HG03095 (cell line): ENCODE data around the gene PLPPR5.

Experiments
- ATAC-seq: cut with Tn5 transposase; IDR thresholded peaks from one replicate; pipeline ENCODE4 v1.9.1; 2021; ENCODE audit warnings: moderate library complexity; ENCODE audit not compliant: unreplicated experiment

PLPPR5 gene

DNA sequence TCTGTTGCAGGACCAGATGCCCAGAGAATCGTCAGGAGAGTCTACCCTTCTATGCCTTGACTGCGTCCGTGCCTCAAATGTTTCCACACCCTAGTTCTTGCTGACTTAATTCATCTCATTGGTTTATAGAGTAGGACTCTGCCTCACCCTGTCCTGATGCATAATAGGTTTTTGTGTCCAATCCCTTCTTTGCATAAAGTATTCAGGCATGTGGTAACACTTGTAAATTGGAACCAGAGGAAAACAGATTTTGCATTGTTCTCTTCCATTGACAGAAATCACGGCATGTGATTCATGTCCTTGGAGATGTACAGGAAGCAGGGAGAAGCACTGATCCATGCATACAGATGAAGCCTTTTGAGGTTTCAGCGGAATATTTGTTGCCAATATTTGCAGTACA lies 29.5 kb downstream of the PLPPR5 start:
- no peak for ATAC-seq

DNA sequence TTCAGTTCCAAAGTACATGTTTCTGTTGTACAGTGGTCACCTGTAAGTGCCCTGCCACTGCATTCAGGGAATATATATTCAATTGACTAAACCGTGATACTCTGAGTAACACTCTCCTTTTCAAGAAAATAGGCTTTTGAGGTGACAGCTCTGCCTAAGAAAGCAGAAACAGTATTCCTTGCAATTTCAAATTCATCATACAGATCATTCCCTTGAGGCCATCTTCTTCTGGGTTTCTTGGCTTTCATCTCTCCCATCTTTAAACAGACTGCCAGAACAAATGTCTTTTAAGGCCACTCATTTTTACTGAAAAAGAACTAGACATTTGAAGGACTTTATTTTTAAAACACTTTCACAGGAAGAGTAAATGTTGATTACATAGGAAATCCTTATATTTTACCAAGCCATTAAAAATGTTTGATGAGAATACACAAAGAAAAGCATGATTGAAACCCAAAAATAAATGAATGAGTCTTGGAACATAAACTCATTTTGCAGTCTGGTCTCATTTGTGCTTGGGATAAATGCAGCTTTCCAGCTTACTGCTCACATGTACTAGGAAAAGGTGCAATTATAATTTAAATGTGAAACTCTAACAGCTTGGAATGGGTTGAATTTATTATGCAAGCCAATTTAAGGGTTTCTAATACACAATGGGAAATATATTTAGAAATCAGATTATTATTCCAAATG lies 34.7 kb downstream of the PLPPR5 start:
- no peak for ATAC-seq

DNA sequence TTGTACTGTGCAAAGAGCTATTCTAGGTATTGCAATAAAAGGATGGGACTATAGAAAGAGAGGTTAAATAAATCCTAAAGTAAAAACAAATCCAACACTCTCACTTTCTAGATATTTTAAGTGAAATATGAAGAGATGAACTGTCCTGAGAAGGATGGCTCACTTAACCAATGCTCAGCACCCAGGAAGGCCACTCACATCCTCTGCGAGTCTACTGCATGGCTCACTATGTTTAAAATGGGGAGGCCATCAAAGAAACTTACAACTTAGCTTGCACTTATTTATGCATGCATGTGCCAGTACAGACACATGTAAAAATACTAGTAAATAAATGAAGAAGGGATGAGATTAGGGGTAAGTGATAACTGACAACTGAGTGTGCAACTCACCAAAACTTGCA lies 37.5 kb downstream of the PLPPR5 start:
- no peak for ATAC-seq

DNA sequence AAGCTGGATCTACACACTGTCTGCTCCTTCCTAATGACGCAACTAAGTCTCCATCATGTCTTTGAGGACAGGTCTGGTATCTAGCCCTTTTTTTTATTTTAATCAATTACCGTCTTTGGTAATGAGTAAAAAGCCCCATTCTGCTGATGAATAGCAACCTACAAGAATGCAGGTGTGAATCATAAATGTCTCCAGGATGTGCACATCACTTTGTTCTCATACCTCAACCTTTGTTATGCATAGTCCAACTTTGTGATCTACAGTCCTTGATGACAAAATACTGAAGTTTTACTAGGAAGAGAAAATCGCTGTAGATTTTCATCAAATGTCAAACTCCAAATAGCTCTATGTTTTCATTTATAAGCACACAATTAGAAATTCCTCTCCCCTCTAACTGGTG lies 39.3 kb downstream of the PLPPR5 start:
- no peak for ATAC-seq

DNA sequence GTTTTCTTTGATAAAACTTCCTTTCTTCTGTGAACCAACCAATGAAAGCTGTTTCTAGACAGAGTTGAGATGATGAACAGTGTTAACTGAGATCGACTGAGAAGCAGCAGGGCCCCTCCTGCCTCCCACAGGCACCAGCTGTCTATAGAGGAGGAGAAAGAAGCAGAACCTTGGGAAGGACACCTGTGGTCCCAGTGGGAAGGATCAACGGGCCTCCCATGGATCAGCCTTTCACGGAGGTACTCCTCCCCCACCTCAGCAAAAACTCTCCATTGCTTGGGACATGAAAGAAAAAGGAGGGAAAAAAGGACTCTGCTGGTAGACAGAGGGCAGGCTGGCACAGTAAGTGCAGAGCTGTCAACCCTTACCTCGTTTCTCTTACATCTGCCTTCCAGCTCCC lies 40.5 kb downstream of the PLPPR5 start:
- ATAC-seq, result no peak

DNA sequence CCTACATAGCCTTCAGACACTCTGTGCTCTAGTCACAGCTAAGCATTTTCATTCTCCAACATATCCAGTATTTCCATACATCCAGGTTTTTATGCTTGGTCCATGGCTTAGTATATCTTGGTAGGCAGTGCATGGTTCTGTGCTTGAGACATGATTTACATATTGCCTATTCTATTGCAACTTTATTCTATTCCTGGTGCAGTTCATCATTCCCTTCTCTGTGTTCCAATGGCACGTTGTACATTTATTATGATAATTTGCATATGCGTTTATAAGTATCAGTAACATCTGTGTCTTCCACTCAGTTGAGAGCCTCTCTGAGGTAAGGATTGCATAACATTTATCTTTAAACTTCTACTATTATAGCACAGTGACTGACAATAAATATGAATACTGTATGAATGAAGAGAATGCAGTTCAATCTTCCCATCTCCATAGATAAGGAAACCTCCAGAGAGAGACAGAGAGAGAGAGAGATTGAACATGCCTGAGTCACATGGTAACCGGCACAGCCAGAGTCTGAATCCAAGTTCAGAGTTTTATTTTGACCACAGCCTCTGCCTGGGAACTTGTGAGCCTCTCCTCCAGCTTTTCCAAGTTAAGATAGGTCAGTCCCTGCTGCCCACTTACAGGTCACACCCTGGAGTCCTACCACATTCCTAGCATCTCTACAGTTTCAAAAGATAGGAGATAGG lies 41.5 kb downstream of the PLPPR5 start:
- ATAC-seq, result no peak

DNA sequence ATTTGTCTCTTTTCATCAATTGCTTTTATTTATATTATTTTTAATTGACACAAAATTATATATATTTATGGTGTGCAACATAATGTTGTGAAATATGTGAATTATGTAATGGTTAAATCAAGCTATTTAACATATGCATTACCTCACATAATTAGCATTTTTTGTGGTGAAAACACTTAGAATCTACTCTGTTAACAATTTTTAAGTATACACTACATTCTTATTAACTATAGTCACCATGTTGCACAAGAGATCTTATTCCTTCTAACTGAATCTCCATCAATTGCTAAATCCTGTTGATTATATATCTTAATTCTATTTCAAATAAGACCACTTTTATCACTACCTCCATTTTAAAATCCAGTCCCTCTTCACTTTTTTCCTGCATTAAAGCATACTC lies 42.5 kb downstream of the PLPPR5 start:
- no peak for ATAC-seq

DNA sequence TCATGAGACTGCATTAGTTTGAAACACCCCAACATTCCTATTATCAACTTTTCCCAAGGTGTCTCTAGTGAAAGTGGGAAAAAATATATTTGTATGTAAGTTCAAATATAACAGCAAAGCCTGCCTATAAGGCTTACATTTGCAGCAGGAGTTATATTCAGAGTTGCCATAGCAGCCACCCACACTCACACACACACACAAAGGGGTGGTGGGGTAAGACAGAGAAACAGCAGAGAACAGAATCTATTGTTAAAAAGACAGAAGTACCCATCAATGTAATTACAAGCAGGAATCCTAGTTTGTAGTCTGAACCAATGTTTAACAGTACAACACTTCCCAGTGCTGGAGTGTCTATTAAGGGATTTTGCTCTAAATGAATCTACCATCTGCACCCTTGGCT lies 55.0 kb downstream of the PLPPR5 start:
- ATAC-seq, result no peak

DNA sequence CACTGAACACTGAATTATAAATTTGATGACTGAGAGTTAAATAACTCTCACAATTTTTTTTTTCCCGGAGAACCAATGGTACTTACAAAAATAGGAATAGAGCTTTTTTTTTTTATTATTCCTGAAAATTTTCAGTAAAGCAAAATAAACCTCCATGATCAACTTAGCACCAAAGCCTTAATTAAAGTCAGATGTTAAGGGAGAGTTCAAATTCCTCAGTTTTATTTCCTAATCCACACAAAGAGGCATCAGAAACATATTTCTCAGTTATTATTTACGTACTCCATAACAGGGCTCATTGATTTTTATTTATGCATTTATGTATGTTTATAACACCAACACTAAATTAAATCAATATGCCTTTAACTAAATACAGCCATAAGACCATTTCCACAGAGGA lies 55.5 kb downstream of the PLPPR5 start:
- ATAC-seq, result no peak

DNA sequence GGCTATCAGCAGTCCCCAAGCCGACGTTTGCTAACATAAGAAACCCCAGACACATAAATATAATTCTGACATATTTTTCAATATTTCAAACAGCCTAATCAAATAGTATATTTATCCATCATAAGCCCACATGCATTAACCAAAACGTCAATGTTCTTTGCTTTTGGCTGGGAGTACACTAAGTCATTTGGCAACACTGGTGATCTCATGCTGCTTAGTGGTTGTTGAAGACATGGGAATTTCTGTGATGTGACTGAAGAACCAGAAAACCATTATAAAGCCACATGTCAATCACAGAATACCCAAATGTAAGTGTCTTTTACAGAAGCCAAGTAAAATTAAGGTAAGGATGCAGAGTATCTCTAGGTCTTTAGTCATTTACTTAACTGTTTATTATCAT lies 57.6 kb downstream of the PLPPR5 start:
- ATAC-seq, result no peak

DNA sequence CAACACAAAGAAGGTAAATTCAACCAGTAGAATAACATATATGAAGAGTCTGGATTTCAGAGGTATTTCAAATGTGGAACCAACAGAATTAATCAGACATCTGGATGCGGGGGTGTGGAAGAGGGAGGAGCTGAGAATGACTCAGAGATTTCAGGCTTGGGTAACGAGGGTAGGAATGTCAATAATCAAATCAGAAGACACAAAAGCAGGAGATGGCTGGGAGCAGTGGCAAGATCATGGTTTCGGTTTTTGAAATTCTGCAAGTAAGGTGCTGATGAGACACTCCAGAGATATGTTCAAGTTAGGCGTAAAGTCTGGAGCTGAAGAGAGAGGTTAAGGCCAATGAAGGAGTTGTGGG lies 64.0 kb downstream of the PLPPR5 start:
- ATAC-seq, result no peak

DNA sequence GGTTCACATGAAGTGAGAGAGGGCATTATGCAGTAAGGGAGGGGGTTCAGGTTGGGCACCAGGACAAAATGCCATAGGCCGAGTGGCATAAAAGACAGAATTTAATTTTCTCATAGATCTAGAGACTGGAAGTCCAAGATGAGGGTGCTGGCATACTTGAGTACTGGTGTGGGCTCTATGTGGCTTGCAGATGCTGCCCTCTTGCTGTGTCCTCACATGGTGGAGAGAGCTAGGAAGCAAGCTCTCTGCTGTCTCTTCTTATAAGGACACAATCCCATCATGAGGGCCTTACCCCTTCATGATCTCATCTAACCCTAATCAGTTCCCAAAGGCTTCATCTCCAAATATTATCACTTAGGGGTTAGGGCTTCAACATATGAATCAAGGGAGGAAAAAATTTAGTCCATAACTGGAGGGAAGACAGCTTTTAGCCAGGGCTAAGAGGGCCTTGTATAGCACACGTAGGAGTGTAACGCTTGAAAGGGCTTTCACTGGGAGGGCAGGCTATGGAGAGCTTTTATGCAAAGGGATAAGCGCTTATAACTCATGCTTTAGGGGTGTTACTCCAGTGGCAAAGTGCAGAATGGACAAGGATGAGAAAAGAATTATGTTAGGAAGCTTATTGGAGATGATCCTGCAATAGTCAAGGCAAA lies 64.5 kb downstream of the PLPPR5 start:
- ATAC-seq, result no peak

DNA sequence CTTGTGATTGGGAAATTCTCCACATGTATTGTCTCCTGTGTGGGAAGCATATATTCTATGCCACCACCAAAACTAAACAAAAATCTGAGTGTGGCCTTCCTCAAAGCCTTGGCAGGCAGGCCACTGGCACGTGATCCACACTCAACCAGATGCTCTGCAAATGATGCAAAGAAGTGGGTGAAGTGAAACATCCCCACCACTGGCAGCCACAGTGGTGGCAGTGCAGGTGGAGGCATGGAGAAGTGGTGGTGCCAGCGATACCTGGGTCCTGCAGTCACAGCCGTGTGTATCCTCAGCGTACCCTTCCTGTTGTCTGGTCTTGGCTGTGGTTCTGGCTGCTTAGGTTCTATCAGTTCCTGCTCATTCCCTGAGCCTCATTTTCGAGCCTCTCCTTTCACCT lies 65.2 kb downstream of the PLPPR5 start:
- no peak for ATAC-seq

DNA sequence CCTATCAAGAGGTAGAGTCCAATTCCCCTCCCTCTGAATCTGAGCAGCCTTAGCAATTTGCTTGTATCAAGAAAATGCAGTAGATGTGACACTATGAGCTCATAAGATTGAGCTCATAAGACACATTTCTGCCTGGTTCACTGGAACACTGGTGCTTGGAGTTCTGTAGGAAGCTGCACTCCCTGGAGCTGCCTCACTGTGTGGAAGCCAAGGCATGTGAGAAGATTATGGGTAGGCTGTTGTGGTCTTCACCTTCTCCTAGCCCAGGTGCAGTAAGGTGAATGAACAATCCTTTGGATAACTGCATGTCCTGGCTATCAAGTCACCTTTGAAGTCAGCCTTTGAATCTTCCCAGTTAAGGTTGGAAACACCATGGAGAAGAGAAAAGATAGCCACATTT lies 67.3 kb downstream of the PLPPR5 start:
- no peak for ATAC-seq

DNA sequence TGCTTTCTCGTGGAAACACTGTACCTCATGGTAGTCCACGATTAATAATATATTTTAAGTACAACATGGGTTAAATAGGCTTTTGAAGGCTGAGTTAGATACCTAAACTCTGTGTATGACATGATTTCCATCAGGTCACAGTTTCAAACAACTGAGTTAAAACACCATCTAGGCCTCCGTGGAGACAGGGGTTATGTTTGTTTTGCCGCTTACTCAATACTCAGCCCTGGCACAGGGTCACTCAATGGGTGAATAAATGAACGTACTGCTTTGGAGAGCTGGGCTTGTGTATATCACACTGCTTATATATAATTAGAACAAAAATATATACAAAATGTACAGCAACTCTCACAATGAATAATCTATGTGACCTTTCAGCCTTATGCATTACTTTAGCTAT lies 72.5 kb downstream of the PLPPR5 start:
- ATAC-seq, result no peak

DNA sequence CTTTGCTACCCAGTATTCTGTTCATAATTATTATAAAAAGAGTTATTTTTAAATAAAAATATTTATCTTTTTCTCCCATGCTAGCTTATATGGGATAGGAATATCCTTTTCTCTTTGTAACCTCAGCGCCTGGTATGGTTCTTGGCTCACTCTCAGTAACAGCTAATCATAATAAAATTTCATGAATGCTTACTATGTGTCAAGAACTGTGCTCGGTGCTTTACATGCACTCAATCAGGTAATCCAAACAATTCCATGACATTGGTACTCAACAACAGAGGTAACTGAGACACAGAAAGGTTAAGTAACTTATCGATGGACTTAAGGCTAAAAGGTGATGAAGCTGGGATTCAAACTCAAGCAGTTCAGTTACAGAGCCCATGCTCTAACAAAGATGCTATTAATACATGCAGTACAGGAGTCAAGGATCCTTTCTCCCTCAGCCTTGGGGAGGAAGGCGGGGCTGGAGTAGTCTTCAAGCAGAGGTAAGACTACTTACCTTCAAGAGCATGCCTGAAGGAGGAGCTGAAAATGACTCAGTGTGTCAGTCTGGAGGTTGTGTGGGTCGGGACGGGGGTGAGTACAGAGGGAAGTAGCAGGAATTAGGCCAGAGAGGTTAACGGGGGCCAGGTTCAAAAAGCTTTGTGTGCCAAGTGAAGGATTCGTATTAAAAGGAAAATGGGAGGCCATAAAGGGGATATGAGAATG lies 73.4 kb downstream of the PLPPR5 start:
- ATAC-seq, result no peak

DNA sequence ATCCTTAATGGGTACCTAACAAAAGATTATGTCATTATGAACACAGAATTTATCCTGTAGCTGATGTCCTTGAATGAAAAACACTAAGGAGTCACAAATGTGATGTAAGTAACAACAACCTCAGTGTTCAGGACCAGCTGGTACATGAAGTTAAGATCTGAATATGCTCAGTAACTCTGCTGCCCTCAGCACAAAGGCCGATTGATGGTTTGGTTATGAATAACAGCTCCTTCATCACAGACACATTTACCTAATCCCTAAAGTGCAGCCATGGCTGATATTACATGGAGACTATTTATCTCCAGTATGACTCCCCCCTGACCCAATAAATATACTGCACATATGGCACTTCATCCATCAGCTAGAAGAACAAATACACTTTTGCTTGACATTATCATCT lies 75.2 kb downstream of the PLPPR5 start:
- no peak for ATAC-seq

DNA sequence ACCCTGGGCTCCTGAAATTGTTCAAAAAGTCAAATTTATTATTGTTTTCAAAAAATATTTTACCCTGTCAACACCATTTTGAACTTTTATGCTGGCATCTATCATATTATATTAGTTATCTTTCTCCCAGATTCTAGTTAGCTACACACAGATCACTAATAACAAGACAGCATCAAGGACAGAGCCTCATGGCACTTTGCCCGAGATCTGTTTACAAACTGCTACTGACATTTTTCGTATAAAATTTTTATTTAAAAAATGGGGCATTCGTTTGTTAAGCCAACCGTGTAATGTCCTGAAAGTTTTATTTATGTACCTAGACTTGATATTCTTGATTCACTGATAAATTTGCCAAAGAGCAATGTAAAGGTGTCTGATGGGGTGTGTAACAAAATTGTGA lies 78.1 kb downstream of the PLPPR5 start:
- no peak for ATAC-seq

DNA sequence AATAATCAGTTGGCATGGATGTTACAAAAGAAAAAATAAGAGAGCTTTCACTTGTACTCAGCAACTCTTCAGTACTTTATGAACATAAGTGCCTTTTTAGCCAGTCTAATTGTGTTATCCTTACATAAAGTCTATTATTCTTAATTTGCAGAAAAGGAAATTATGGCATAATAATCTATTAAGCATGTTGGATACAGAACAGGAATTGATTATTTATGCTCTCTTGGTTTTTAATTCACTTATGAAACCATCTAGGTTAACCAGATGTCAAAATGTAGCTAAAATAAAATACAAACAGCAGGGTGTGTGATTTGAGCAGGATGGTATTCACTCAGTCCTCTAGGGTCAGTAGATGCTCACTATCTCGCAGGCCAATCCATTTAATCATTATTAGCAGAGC lies 79.7 kb downstream of the PLPPR5 start:
- ATAC-seq, result no peak

DNA sequence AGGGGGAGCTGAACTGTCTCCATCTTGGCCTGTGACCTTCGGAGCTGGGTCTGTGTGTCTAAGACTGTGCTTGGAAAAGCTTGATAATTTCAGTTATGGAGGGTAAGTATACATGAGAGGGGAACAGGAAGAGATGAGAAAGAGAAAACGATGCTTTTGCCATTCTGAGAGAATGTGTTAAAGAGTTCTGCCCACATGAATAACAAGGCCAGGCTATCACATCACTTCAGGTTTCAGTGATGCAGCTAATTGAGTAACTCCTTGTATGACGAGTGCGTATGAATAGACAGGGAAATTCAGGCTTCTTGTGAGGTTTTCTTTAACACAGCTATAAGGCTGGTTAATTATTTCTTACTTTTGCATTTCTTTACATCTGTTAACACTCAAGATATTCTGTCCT lies 81.0 kb downstream of the PLPPR5 start:
- ATAC-seq, result no peak

DNA sequence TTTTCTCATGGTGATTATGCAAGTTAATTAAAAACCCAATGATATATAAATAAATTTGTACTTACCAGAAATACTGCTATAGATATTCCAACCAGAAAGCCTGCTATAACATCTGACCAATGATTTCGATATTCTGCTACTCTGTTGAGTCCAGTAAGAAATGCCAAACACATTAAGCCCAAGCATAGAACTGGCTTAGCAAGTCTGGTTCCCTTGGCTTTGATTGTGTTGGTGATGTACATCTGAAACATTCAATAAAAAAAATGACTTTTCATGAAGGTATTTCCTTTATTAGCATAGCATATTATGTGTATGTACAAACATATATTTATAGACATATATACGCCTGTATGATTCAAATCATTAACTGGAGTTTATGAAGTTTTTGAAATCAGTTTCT lies 82.8 kb downstream of the PLPPR5 start:
- no peak for ATAC-seq
